ENCODE measurements around the gene MEIS3. TPM values are rescaled to one million over a fixed set of nuclear protein-coding genes. Genes with fewer than 3 reads are reported as not detected.

Gene MEIS3
- total RNA-seq, 2 experiments from 2014 or later = 0.47 TPM; not detected in 1

DNA sequence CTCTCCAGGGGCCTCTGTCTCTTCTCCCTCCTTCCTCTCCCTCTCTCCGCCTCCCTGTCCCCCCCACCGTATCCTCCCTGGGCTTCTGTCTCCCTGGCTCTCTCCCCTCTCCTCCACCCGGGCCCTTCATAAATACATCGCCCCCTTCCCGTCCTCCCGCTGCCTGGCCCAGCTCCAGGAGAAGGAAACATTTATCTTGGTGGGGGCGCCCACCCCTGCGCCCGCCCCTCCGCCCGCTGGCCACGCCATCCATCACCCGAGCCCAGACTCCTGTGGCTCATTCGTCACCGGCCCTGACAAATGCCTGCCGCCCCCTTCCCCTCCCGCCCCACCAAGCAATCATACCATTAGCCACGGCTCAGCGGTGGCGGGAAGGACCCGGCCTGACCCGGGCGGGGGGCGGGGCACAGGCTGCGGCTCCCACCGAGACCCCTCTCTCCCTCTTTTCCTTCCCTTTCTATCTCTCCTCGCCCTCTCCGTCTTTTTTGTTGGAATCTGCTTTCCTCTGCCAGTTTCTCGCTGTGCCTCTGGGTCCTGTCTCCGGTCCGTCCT is 2.6 kb upstream of the MEIS3 start:
- H3K9me3 ChIP-seq (ENCODE audit: control insufficient read depth in 1 of 2, insufficient read depth in 1 of 2, low read length in 2 of 2) = peaks cover 0 to 29% of the 10 kb centered on the region in 2 experiments
- Mint-ChIP-seq H3K9me3 (no peaks in the 10 kb centered on the region), H3K27ac (no peak overlapping the region), H3K27me3 (peaks cover 83% of the 10 kb centered on the region), H3K4me3 (no peak overlapping the region), H3K4me1 (ENCODE audit: low read depth) (peaks cover 42% of the 10 kb centered on the region), H3K36me3 (ENCODE audit: low read depth) (no peaks in the 10 kb centered on the region)
- TF ChIP-seq, protein P1, sequence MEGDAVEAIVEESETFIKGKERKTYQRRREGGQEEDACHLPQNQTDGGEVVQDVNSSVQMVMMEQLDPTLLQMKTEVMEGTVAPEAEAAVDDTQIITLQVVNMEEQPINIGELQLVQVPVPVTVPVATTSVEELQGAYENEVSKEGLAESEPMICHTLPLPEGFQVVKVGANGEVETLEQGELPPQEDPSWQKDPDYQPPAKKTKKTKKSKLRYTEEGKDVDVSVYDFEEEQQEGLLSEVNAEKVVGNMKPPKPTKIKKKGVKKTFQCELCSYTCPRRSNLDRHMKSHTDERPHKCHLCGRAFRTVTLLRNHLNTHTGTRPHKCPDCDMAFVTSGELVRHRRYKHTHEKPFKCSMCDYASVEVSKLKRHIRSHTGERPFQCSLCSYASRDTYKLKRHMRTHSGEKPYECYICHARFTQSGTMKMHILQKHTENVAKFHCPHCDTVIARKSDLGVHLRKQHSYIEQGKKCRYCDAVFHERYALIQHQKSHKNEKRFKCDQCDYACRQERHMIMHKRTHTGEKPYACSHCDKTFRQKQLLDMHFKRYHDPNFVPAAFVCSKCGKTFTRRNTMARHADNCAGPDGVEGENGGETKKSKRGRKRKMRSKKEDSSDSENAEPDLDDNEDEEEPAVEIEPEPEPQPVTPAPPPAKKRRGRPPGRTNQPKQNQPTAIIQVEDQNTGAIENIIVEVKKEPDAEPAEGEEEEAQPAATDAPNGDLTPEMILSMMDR (IDR thresholded peaks at IDR 0.05) = no peak
- DNase-seq (peak in 1 of 14 experiments; percentile 18), ATAC-seq (ENCODE audit: poor library complexity) (no peak)
- no peak overlapping the region for H3K27ac ChIP-seq (ENCODE audit: low read depth in 1 of 2, low read length in 2 of 2)
- intact Hi-C loops (cut with DNase I, micrococcal nuclease) = no loop called here
- H3K4me1 ChIP-seq (ENCODE audit: insufficient read depth, low read length) = peaks cover 45% of the 10 kb centered on the region
- H3K36me3 ChIP-seq (ENCODE audit: insufficient read depth, low read length) = no peaks in the 10 kb centered on the region
- no peak overlapping the region for H3K4me3 ChIP-seq (ENCODE audit: low read length)
- ChIA-PET CTCF (no interaction called here), POLR2A (no interaction called here)
- H3K27me3 ChIP-seq (ENCODE audit: control insufficient read depth in 1 of 2, insufficient read depth in 2 of 2, low read length in 2 of 2) = peaks cover 74 to 84% of the 10 kb centered on the region in 2 experiments

DNA sequence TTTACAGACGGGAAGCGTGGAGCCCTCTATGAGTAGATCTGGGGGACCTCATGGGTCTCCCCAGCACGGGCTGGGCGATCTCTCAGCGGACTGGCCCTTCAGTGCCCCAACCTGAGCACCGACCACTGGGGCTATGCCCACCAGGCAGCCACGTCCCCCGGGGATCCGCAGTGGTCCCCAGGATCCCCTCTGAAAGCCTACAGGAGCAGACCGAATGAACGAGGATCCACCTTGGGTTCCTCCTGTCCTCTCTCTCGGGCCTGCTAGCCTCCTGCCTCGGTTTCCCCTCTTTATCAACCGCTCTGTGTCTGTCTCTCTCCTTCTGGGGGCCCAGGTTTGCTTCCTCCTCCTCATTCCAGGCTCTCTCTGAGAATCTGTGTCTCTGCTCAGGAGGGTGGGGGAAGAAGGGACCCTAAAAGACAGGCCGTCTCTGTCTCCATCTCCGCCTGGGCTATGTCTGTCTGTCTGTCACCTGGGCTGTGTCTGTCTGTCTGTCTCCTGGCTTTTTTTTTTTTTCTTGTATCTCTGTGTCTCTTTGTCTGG is 2.0 kb upstream of the MEIS3 start:
- Histone ChIP-seq H3K27me3 (ENCODE audit: control insufficient read depth in 1 of 2, insufficient read depth in 2 of 2, low read length in 2 of 2) (peaks cover 80 to 87% of the 10 kb centered on the region in 2 experiments), H3K27ac (ENCODE audit: low read depth in 1 of 2, low read length in 2 of 2) (no peak overlapping the region), H3K9me3 (ENCODE audit: control insufficient read depth in 1 of 2, insufficient read depth in 1 of 2, low read length in 2 of 2) (peaks cover 0 to 32% of the 10 kb centered on the region in 2 experiments), H3K36me3 (ENCODE audit: insufficient read depth, low read length) (no peaks in the 10 kb centered on the region), H3K4me3 (ENCODE audit: low read length) (no peak overlapping the region), H3K4me1 (ENCODE audit: insufficient read depth, low read length) (peaks cover 45% of the 10 kb centered on the region)
- CTCF ChIA-PET = no interaction called here
- H3K36me3 Mint-ChIP-seq (ENCODE audit: low read depth) = no peaks in the 10 kb centered on the region
- POLR2A ChIA-PET = no interaction called here
- TF ChIP-seq, protein P1 (IDR thresholded peaks at IDR 0.05) = no peak
- H3K9me3 Mint-ChIP-seq = no peaks in the 10 kb centered on the region
- no peak overlapping the region for H3K4me3 Mint-ChIP-seq
- no peak overlapping the region for H3K27ac Mint-ChIP-seq
- intact Hi-C loops (cut with DNase I, micrococcal nuclease) = no loop called here
- peaks cover 47% of the 10 kb centered on the region for H3K4me1 Mint-ChIP-seq (ENCODE audit: low read depth)
- no peak for DNase-seq
- ATAC-seq (ENCODE audit: poor library complexity) = no peak
- peaks cover 89% of the 10 kb centered on the region for H3K27me3 Mint-ChIP-seq

DNA sequence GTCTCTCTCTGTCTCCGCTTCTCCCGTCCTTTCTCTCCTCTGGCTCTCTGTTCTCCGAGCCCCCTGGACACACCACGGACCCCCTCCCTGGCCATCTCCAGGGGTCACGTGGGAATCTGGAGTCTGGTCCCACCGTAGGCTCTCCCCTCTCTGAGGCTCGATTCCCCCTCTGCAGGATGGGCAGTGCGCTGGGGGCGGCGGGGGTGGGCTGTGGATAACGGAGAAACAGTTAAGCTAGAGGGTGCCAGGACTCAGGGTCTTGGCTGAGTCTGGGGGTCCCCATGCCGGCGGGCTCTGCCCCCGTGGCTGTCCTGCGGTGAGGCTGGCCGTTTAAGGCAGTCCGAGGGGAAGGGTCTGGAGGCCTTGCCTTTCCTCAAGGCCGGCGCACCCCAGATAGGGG is 462 bp upstream of the MEIS3 start:
- intact Hi-C loops (cut with DNase I, micrococcal nuclease) = no loop called here
- peaks cover 80 to 83% of the 10 kb centered on the region in 2 experiments for H3K27me3 ChIP-seq (ENCODE audit: control insufficient read depth in 1 of 2, insufficient read depth in 2 of 2, low read length in 2 of 2)
- peaks cover 89% of the 10 kb centered on the region for H3K27me3 Mint-ChIP-seq
- ChIA-PET POLR2A (interaction anchor here (1.0 kb wide), 1 partner anchor 163 kb away, joined by 3 read pairs; the partner anchor contains the start of gene CCDC9), CTCF (no interaction called here)
- peaks cover 0 to 35% of the 10 kb centered on the region in 2 experiments for H3K9me3 ChIP-seq (ENCODE audit: control insufficient read depth in 1 of 2, insufficient read depth in 1 of 2, low read length in 2 of 2)
- no peak overlapping the region for H3K27ac Mint-ChIP-seq
- ATAC-seq (ENCODE audit: poor library complexity) (no peak), DNase-seq (no peak)
- TF ChIP-seq, protein P1 (IDR thresholded peaks at IDR 0.05) = no peak
- no peak overlapping the region for H3K4me3 ChIP-seq (ENCODE audit: low read length)
- no peak overlapping the region for H3K27ac ChIP-seq (ENCODE audit: low read depth in 1 of 2, low read length in 2 of 2)
- H3K36me3 Mint-ChIP-seq (ENCODE audit: low read depth) = no peaks in the 10 kb centered on the region
- H3K4me3 Mint-ChIP-seq = no peak overlapping the region
- no peaks in the 10 kb centered on the region for H3K36me3 ChIP-seq (ENCODE audit: insufficient read depth, low read length)
- peaks cover 45% of the 10 kb centered on the region for H3K4me1 ChIP-seq (ENCODE audit: insufficient read depth, low read length)
- no peaks in the 10 kb centered on the region for H3K9me3 Mint-ChIP-seq
- peaks cover 47% of the 10 kb centered on the region for H3K4me1 Mint-ChIP-seq (ENCODE audit: low read depth)

All from CD4-positive, alpha-beta T cell (primary cell).